HepG2 (cell line): ENCODE data around the gene ULK4. TPM values are rescaled to one million over a fixed set of nuclear protein-coding genes. Genes with fewer than 3 reads are reported as not detected.

Source experiments
- ATAC-seq: fragments of 200-7000 bp; cut with Tn5 transposase; 3 replicates; pipeline ENCODE4 v1.9.1; 2020; ENCODE audit warnings: mild to moderate bottlenecking, moderate library complexity
- BruUV-seq: library from RNA; stranded (reverse); fragments of 400-500 nt; replicated peaks from 2 replicates; lab custom pipeline; 2021; lab: Mats Ljungman, UMichigan
- CTCF ChIA-PET: fragments of 300-600 bp; formaldehyde crosslinking; extraction: SDS; loops from one replicate; lab custom pipeline; 2021; ENCODE audit warnings: low total read pairs, inconsistent platforms, low intra/inter-chr PET ratio; lab: Yijun Ruan, JAX
- POLR2A ChIA-PET: fragments of 350-600 bp; sonication (Branson Sonifier 250); formaldehyde crosslinking; loops from one replicate; lab custom pipeline; 2020; ENCODE audit warnings: antibody characterized with exemption, inconsistent platforms; lab: Yijun Ruan, JAX
- DNase-seq: peaks from one replicate; pipeline ENCODE4 v3.0.0-alpha.2; 2015; ENCODE audit warnings: low spot score
- FAIRE-seq: peaks from 3 replicates; lab custom pipeline; 2011; peaks lifted over from hg19 to GRCh38; lab: Jason Lieb, UNC
- H2AFZ ChIP-seq: one replicate; pipeline ENCODE4 v1.6.1; 2011; ENCODE audit warnings: low read length, inconsistent platforms
- H3K27ac ChIP-seq: fragments of 300-600 bp; 3 replicates; pipeline ENCODE4 v1.8.0; 2011; ENCODE audit warnings: mixed run types, mild to moderate bottlenecking, mixed read lengths, low read length, inconsistent platforms; ENCODE audit not compliant: insufficient read depth; ENCODE audit errors: extremely low read length
- H3K27me3 ChIP-seq, 2 experiments: fragments of 200-600 bp in 1 of 2; 2 replicates in 1 of 2; 3 replicates in 1 of 2; pipeline versions ENCODE4 v1.6.0 to v1.8.0; 2011; ENCODE audit warnings: low read length in 2 of 2, mild to moderate bottlenecking in 2 of 2, moderate library complexity in 2 of 2, inconsistent platforms in 1 of 2; ENCODE audit not compliant: insufficient read depth in 2 of 2, control insufficient read depth in 1 of 2
- H3K36me3 ChIP-seq, 2 experiments: fragments of 200-600 bp in 1 of 2; replicated peaks in 1 of 2; 2 replicates in 1 of 2; 3 replicates in 1 of 2; pipeline versions ENCODE4 v1.5.1 to v1.8.0; 2011; ENCODE audit warnings: low read length in 2 of 2, inconsistent platforms in 1 of 2; ENCODE audit not compliant: insufficient read depth in 2 of 2, control insufficient read depth in 1 of 2
- H3K4me1 ChIP-seq: 2 replicates; pipeline ENCODE4 v1.5.1; 2012; ENCODE audit warnings: low read length, inconsistent platforms; ENCODE audit not compliant: insufficient read depth
- H3K4me2 ChIP-seq: 2 replicates; pipeline ENCODE4 v1.6.0; 2011; ENCODE audit warnings: low read depth, low read length, inconsistent platforms
- H3K4me3 ChIP-seq, 3 experiments: fragments of 200-600 bp in 1 of 3; sonication (generic), shearing (Covaris generic) in 1 of 3; replicated peaks in 1 of 3; 2 replicates each; pipeline ENCODE4 v1.5.1; 2011 to 2016; ENCODE audit warnings: low read length in 3 of 3, inconsistent platforms in 2 of 3, low read depth in 2 of 3, mild to moderate bottlenecking in 2 of 3, control low read depth in 1 of 3, mixed read lengths in 1 of 3; ENCODE audit not compliant: insufficient read depth in 1 of 3
- H3K79me2 ChIP-seq: one replicate; pipeline ENCODE4 v1.6.1; 2011; ENCODE audit warnings: low read length, inconsistent platforms; ENCODE audit not compliant: insufficient read depth
- H3K9ac ChIP-seq: 2 replicates; pipeline ENCODE4 v1.6.0; 2011; ENCODE audit warnings: mild to moderate bottlenecking, low read depth, low read length, inconsistent platforms; ENCODE audit not compliant: insufficient read depth
- H3K9me3 ChIP-seq: 2 replicates; pipeline ENCODE4 v1.5.1; 2012; ENCODE audit warnings: mild to moderate bottlenecking, low read length
- H4K20me1 ChIP-seq: 2 replicates; pipeline ENCODE4 v1.6.0; 2011; ENCODE audit warnings: inconsistent platforms, mild to moderate bottlenecking, low read length, moderate library complexity; ENCODE audit not compliant: insufficient read depth
- E2F2 ChIP-seq: sonication (generic); formaldehyde crosslinking; IDR thresholded peaks from 2 replicates; pipeline ENCODE4 v1.4.0; 2020; ENCODE audit warnings: missing genetic modification reagents, borderline replicate concordance
- FOSL1 ChIP-seq: sonication (generic); formaldehyde crosslinking; IDR thresholded peaks from 2 replicates; pipeline ENCODE4 v1.9.0; 2021; ENCODE audit warnings: missing genetic modification reagents, borderline replicate concordance
- GPN1 ChIP-seq: sonication (generic); formaldehyde crosslinking; IDR thresholded peaks from 2 replicates; pipeline ENCODE4 v1.5.1; 2020; ENCODE audit warnings: missing genetic modification reagents, borderline replicate concordance
- HDAC6 ChIP-seq: fragments of 200-600 bp; sonication (generic); IDR thresholded peaks from 2 replicates; pipeline ENCODE4 v1.7.0; 2017; ENCODE audit warnings: mild to moderate bottlenecking, antibody characterized with exemption, low read length, low read depth
- MATR3 ChIP-seq: sonication (generic); formaldehyde crosslinking; IDR thresholded peaks from 2 replicates; pipeline ENCODE4 v1.4.0; 2020; ENCODE audit warnings: missing genetic modification reagents
- NR2F2 ChIP-seq: IDR thresholded peaks from 2 replicates; pipeline ENCODE4 v1.6.1; 2012; ENCODE audit warnings: low read depth, inconsistent platforms, borderline replicate concordance
- RBM22 ChIP-seq: fragments of 200-400 bp; formaldehyde crosslinking; optimal IDR thresholded peaks from 2 replicates; pipeline ENCODE3; 2017; ENCODE audit warnings: mild to moderate bottlenecking, low read length, moderate library complexity
- ZFAT ChIP-seq: sonication (generic); formaldehyde crosslinking; conservative IDR thresholded peaks from 2 replicates; pipeline ENCODE4 v1.8.1; 2023; ENCODE audit warnings: missing genetic modification reagents, inconsistent platforms
- ZNF264 ChIP-seq: sonication (generic); formaldehyde crosslinking; IDR thresholded peaks from 2 replicates; pipeline ENCODE4 v1.4.0; 2020; ENCODE audit warnings: missing genetic modification reagents
- ZNF3 ChIP-seq: IDR thresholded peaks from 2 replicates; pipeline ENCODE4 v1.7.0; 2017; ENCODE audit warnings: inconsistent platforms
- ZNF430 ChIP-seq: sonication (generic); formaldehyde crosslinking; IDR thresholded peaks from 2 replicates; pipeline ENCODE4 v1.9.0; 2021; ENCODE audit warnings: mild to moderate bottlenecking, missing genetic modification reagents
- WGBS: methylation state at CpG from one replicate; pipeline ENCODE4 v1.1.6; 2017; ENCODE audit warnings: low lambda C conversion rate; 5-methylcytosine and 5-hydroxymethylcytosine counted together
- in situ Hi-C: cut with HindIII; loops from 2 replicates; pipeline ENCODE4 v1.10.0; 2017; ENCODE audit warnings: low pct_unique_long_range_greater_than_20kb; ENCODE audit not compliant: extremely low pct_ligation_motif_present
- intact Hi-C: fragments of 100-400 bp; cut with micrococcal nuclease; formaldehyde crosslinking; loops from one replicate; pipeline ENCODE4 v1.10.0; 2022; ENCODE audit not compliant: unreplicated experiment
- polyA plus RNA-seq, 8 experiments: library from polyadenylated mRNA; depleted of rRNA in 3 of 8; stranded (reverse) in 7 of 8; unstranded in 1 of 8; fragments of >200 nt; fragmentation: Illumina TruSeq in 4 of 8; extraction: Trizol in 4 of 8; gene quantifications; 2 replicates each; pipeline versions ENCODE4 v1.2.1 to v1.2.3, GENCODE V29; 2011 to 2016; ENCODE audit warnings: low read depth in 4 of 8, missing spikeins in 1 of 8, mixed read lengths in 1 of 8; ENCODE audit not compliant: insufficient read depth in 1 of 8
- total RNA-seq, 5 experiments: library from RNA; depleted of rRNA; stranded (reverse); fragments of >200 nt; fragmentation: Illumina TruSeq; extraction: Trizol; gene quantifications; 2 replicates each; pipeline ENCODE4 v1.2.3, GENCODE V29; 2016; ENCODE audit warnings: low read depth in 1 of 5

The ULK4 gene
- total and polyA plus RNA-seq, 2 of the 13 experiments (the other 11 are each of a cell fraction or from before 2014, with no cell fraction given) = 6.7 to 11.8 TPM

- TF ChIP-seq E2F2 = no peak
- TF ChIP-seq MATR3 = no peak
- no peak for TF ChIP-seq ZNF3
- TF ChIP-seq NR2F2 = no peak
- TF ChIP-seq ZFAT (CRISPR knock-in tag) = no peak
- TF ChIP-seq FOSL1 (CRISPR knock-in tag) = no peak
- TF ChIP-seq ZNF430 (CRISPR knock-in tag) = no peak
- TF ChIP-seq RBM22 = no peak
- TF ChIP-seq GPN1 = no peak
- no peak for TF ChIP-seq HDAC6
- TF ChIP-seq ZNF264 (CRISPR knock-in tag) = no peak
- TF ChIP-seq, all 625 proteins: peak for 0
- H3K9me3 ChIP-seq = no peaks in the 10 kb centered on the region
- H3K4me1 ChIP-seq = no peaks in the 10 kb centered on the region
- no peak overlapping the region for H3K27ac ChIP-seq
- ChIA-PET POLR2A (no interaction called here), CTCF (no interaction called here)
- no TSS peak for BruUV-seq
- no peak overlapping the region for H3K9ac ChIP-seq
- DNase-seq (no peak), FAIRE-seq (no peak), ATAC-seq (no peak)
- H3K36me3 ChIP-seq = no peaks in the 10 kb centered on the region
- 83% methylated on average over 3 of the region's 3 CpGs for WGBS
- no peaks in the 10 kb centered on the region for H4K20me1 ChIP-seq
- no peak overlapping the region for H2AFZ ChIP-seq
- no peak overlapping the region for H3K4me2 ChIP-seq
- in situ Hi-C loops (no loop called here), intact Hi-C loops (no loop called here)
- no peaks in the 10 kb centered on the region for H3K79me2 ChIP-seq
- H3K27me3 ChIP-seq = no peaks in the 10 kb centered on the region
- H3K4me3 ChIP-seq = no peak overlapping the region
Observed at GRCh38 chr3:41819236-41819635, 142.7 kb downstream of the ULK4 start.
